ENCODE results near the gene CD80.

GRCh38 chr3:119492128-119492527, 67.3 kb downstream of the CD80 start:
- TF ChIP-seq, protein P1, sequence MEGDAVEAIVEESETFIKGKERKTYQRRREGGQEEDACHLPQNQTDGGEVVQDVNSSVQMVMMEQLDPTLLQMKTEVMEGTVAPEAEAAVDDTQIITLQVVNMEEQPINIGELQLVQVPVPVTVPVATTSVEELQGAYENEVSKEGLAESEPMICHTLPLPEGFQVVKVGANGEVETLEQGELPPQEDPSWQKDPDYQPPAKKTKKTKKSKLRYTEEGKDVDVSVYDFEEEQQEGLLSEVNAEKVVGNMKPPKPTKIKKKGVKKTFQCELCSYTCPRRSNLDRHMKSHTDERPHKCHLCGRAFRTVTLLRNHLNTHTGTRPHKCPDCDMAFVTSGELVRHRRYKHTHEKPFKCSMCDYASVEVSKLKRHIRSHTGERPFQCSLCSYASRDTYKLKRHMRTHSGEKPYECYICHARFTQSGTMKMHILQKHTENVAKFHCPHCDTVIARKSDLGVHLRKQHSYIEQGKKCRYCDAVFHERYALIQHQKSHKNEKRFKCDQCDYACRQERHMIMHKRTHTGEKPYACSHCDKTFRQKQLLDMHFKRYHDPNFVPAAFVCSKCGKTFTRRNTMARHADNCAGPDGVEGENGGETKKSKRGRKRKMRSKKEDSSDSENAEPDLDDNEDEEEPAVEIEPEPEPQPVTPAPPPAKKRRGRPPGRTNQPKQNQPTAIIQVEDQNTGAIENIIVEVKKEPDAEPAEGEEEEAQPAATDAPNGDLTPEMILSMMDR (IDR thresholded peaks at IDR 0.05; ENCODE audit: low read depth, low read length): no peak
- TF ChIP-seq EZH2phosphoT487 (IDR thresholded peaks at IDR 0.05; ENCODE audit: low read depth): no peak

Measured in OCI-LY3 (cell line).